Suppressor macrophage treated with lipopolysaccharide for 1 hour (primary cell): ENCODE data around the gene MOCOS.

Experiments used
- DNase-seq, 3 donors: peaks; one replicate each; pipeline ENCODE4 v3.0.0-alpha.2; 2020 to 2022

MOCOS gene

GRCh38 chr18:36179562-36180355, 7.5 kb upstream of the MOCOS start:
- peak; percentile 19 to 75 (median 40) for DNase-seq

- DNase-seq = no peak
Measured at GRCh38 chr18:36181441-36181840, 5.9 kb upstream of the MOCOS start.

- DNase-seq = no peak
Measured at GRCh38 chr18:36181898-36182506, 5.3 kb upstream of the MOCOS start.

- no peak for DNase-seq
Measured at GRCh38 chr18:36183033-36183432, 4.3 kb upstream of the MOCOS start.

GRCh38 chr18:36183987-36184386, 3.3 kb upstream of the MOCOS start:
- DNase-seq = no peak

GRCh38 chr18:36185157-36185556, 2.1 kb upstream of the MOCOS start:
- no peak for DNase-seq

- DNase-seq = no peak
Measured at GRCh38 chr18:36185901-36186460, 1.3 kb upstream of the MOCOS start.

- peak; percentile 33 to 63 (median 34) for DNase-seq
Measured at GRCh38 chr18:36186461-36187192, 670 bp upstream of the MOCOS start.

GRCh38 chr18:36187826-36188721, 777 bp downstream of the MOCOS start:
- peak in 1 of 3 donors; percentile 10 for DNase-seq

GRCh38 chr18:36188916-36189315, 1.6 kb downstream of the MOCOS start:
- no peak for DNase-seq

- DNase-seq = no peak
Measured at GRCh38 chr18:36189486-36189885, 2.2 kb downstream of the MOCOS start.

- no peak for DNase-seq
Measured at GRCh38 chr18:36191286-36191685, 4.0 kb downstream of the MOCOS start.

GRCh38 chr18:36191711-36192110, 4.4 kb downstream of the MOCOS start:
- DNase-seq = no peak

GRCh38 chr18:36194600-36195315, 7.5 kb downstream of the MOCOS start:
- no peak for DNase-seq

- no peak for DNase-seq
Measured at GRCh38 chr18:36195427-36196122, 8.3 kb downstream of the MOCOS start.

- DNase-seq = no peak
Measured at GRCh38 chr18:36196238-36196995, 9.1 kb downstream of the MOCOS start.

GRCh38 chr18:36197511-36198166, 10.3 kb downstream of the MOCOS start:
- DNase-seq = no peak

- no peak for DNase-seq
Measured at GRCh38 chr18:36199691-36200295, 12.5 kb downstream of the MOCOS start.

GRCh38 chr18:36200354-36200771, 13.1 kb downstream of the MOCOS start:
- DNase-seq = no peak
